CD4-positive, alpha-beta T cell treated with Interleukin-17A for 1 hour (primary cell): ENCODE results near the gene ARHGAP26.
"Not testable (repeated sequence)": the region's sequence is repeated elsewhere in the genome, so short reads cannot be mapped to it uniquely, and the experiment has no call there.

ENCODE experiments used
- DNase-seq: peaks from one replicate; pipeline ENCODE4 v3.0.0-alpha.2; 2020

The ARHGAP26 gene

GRCh38 chr5:142970440-142971030, 200.4 kb downstream of the ARHGAP26 start:
- no peak for DNase-seq

- no peak for DNase-seq
Measured at GRCh38 chr5:142971303-142972013, 201.3 kb downstream of the ARHGAP26 start.

- no peak for DNase-seq
Measured at GRCh38 chr5:142972064-142972570, 201.9 kb downstream of the ARHGAP26 start.

GRCh38 chr5:142973932-142974331, 203.8 kb downstream of the ARHGAP26 start:
- DNase-seq = no peak

- no peak for DNase-seq
Measured at GRCh38 chr5:142974409-142974808, 204.2 kb downstream of the ARHGAP26 start.

GRCh38 chr5:142976861-142977260, 206.7 kb downstream of the ARHGAP26 start:
- DNase-seq = peak; percentile 19

GRCh38 chr5:142977363-142978051, 207.3 kb downstream of the ARHGAP26 start:
- peak; percentile 80 for DNase-seq

- no peak for DNase-seq
Measured at GRCh38 chr5:142978252-142978651, 208.1 kb downstream of the ARHGAP26 start.

- no peak for DNase-seq
Measured at GRCh38 chr5:142978726-142979125, 208.5 kb downstream of the ARHGAP26 start.

GRCh38 chr5:142979636-142980035, 209.5 kb downstream of the ARHGAP26 start:
- no peak for DNase-seq

- DNase-seq = no peak
Measured at GRCh38 chr5:142981475-142981874, 211.3 kb downstream of the ARHGAP26 start.

- no peak for DNase-seq
Measured at GRCh38 chr5:142981886-142982820, 212.0 kb downstream of the ARHGAP26 start.

- no peak for DNase-seq
Measured at GRCh38 chr5:142982821-142983200, 212.6 kb downstream of the ARHGAP26 start.

- no peak for DNase-seq
Measured at GRCh38 chr5:142984011-142984410, 213.8 kb downstream of the ARHGAP26 start.

GRCh38 chr5:142984525-142984924, 214.3 kb downstream of the ARHGAP26 start:
- no peak for DNase-seq

- not testable (repeated sequence) for DNase-seq
Measured at GRCh38 chr5:142989270-142989669, 219.1 kb downstream of the ARHGAP26 start.

GRCh38 chr5:142990073-142990472, 219.9 kb downstream of the ARHGAP26 start:
- not testable (repeated sequence) for DNase-seq

- DNase-seq = no peak
Measured at GRCh38 chr5:142994218-142994617, 224.0 kb downstream of the ARHGAP26 start.

- not testable (repeated sequence) for DNase-seq
Measured at GRCh38 chr5:142995621-142996020, 225.4 kb downstream of the ARHGAP26 start.

GRCh38 chr5:142997591-142997990, 227.4 kb downstream of the ARHGAP26 start:
- DNase-seq = no peak

- DNase-seq = no peak
Measured at GRCh38 chr5:142998316-142999020, 228.3 kb downstream of the ARHGAP26 start.

GRCh38 chr5:143000551-143000950, 230.4 kb downstream of the ARHGAP26 start:
- not testable (repeated sequence) for DNase-seq
